KMS-11 (cell line): Measurements from ENCODE around the gene TCF12.

Experiments used
- H2AFZ ChIP-seq: fragments of 200-600 bp; sonication (generic); 2 replicates; pipeline ENCODE4 v1.6.1; 2016; ENCODE audit warnings: antibody characterized with exemption, mixed run types, low read depth
- H3K27ac ChIP-seq: fragments of 200-600 bp; sonication (generic); 2 replicates; pipeline ENCODE4 v1.6.1; 2016; ENCODE audit warnings: mild to moderate bottlenecking, mixed run types
- H3K27me3 ChIP-seq: fragments of 200-600 bp; sonication (generic); 2 replicates; pipeline ENCODE4 v1.6.1; 2017; ENCODE audit warnings: mild to moderate bottlenecking, low read depth, mixed run types, moderate library complexity; ENCODE audit not compliant: insufficient read depth
- H3K36me3 ChIP-seq: fragments of 200-600 bp; sonication (generic); 2 replicates; pipeline ENCODE4 v1.6.1; 2017; ENCODE audit warnings: mild to moderate bottlenecking, mixed run types; ENCODE audit not compliant: insufficient read depth
- H3K4me1 ChIP-seq: fragments of 200-600 bp; sonication (generic); 2 replicates; pipeline ENCODE4 v1.6.1; 2016; ENCODE audit warnings: mild to moderate bottlenecking, low read depth, mixed run types; ENCODE audit not compliant: poor library complexity, severe bottlenecking
- H3K4me2 ChIP-seq: fragments of 200-600 bp; sonication (generic); 2 replicates; pipeline ENCODE4 v1.7.0; 2016; ENCODE audit warnings: mild to moderate bottlenecking, mixed run types
- H3K4me3 ChIP-seq: fragments of 200-600 bp; sonication (generic); IDR thresholded peaks from 2 replicates; pipeline ENCODE4 v1.6.1; 2017; ENCODE audit warnings: low read depth, low read length, mixed read lengths; ENCODE audit not compliant: insufficient read depth
- H3K79me2 ChIP-seq: fragments of 200-600 bp; sonication (generic); 2 replicates; pipeline ENCODE4 v1.6.1; 2016; ENCODE audit warnings: low read depth, mixed run types; ENCODE audit not compliant: insufficient read depth
- H3K9ac ChIP-seq: fragments of 200-600 bp; sonication (generic); 2 replicates; pipeline ENCODE4 v1.6.1; 2016; ENCODE audit warnings: mild to moderate bottlenecking, mixed run types
- H4K20me1 ChIP-seq: fragments of 200-600 bp; sonication (generic); 2 replicates; pipeline ENCODE4 v1.6.1; 2016; ENCODE audit warnings: mild to moderate bottlenecking, mixed run types; ENCODE audit not compliant: insufficient read depth
- CTCF ChIP-seq: fragments of 200-600 bp; sonication (generic); conservative IDR thresholded peaks from 2 replicates; pipeline ENCODE4 v1.6.1; 2017; ENCODE audit warnings: low read depth, mild to moderate bottlenecking, antibody characterized with exemption, low read length, moderate library complexity, mixed read lengths

The TCF12 gene

GRCh38 chr15:57285386-57285785, 366.9 kb downstream of the TCF12 start:
- no peaks in the 10 kb centered on the region for H3K36me3 ChIP-seq
- H3K9ac ChIP-seq = no peak overlapping the region
- H3K4me1 ChIP-seq = no peaks in the 10 kb centered on the region
- H2AFZ ChIP-seq = no peak overlapping the region
- no peak overlapping the region for H3K4me3 ChIP-seq
- no peak overlapping the region for H3K4me2 ChIP-seq
- H3K79me2 ChIP-seq = no peaks in the 10 kb centered on the region
- H3K27ac ChIP-seq = no peak overlapping the region
- no peaks in the 10 kb centered on the region for H4K20me1 ChIP-seq
- no peaks in the 10 kb centered on the region for H3K27me3 ChIP-seq
- no peak for TF ChIP-seq CTCF

GRCh38 chr15:57286446-57287122, 368.1 kb downstream of the TCF12 start:
- TF ChIP-seq CTCF = no peak
- no peak overlapping the region for H3K4me3 ChIP-seq
- H3K36me3 ChIP-seq = no peaks in the 10 kb centered on the region
- no peak overlapping the region for H3K27ac ChIP-seq
- no peaks in the 10 kb centered on the region for H3K27me3 ChIP-seq
- no peak overlapping the region for H3K4me2 ChIP-seq
- H3K79me2 ChIP-seq = no peaks in the 10 kb centered on the region
- no peaks in the 10 kb centered on the region for H3K4me1 ChIP-seq
- H4K20me1 ChIP-seq = no peaks in the 10 kb centered on the region
- H3K9ac ChIP-seq = no peak overlapping the region
- H2AFZ ChIP-seq = no peak overlapping the region

- TF ChIP-seq CTCF = no peak
- Histone ChIP-seq H4K20me1 (no peaks in the 10 kb centered on the region), H3K27me3 (no peaks in the 10 kb centered on the region), H3K79me2 (no peaks in the 10 kb centered on the region), H3K9ac (no peak overlapping the region), H3K36me3 (no peaks in the 10 kb centered on the region), H3K27ac (no peak overlapping the region), H3K4me3 (no peak overlapping the region), H3K4me2 (no peak overlapping the region), H2AFZ (no peak overlapping the region), H3K4me1 (no peaks in the 10 kb centered on the region)
These were observed 368.7 kb downstream of the TCF12 start for GRCh38 chr15:57287123-57287521.

- no peak overlapping the region for H2AFZ ChIP-seq
- H3K4me2 ChIP-seq = no peak overlapping the region
- H4K20me1 ChIP-seq = no peaks in the 10 kb centered on the region
- H3K27me3 ChIP-seq = no peaks in the 10 kb centered on the region
- no peak overlapping the region for H3K9ac ChIP-seq
- no peak overlapping the region for H3K4me3 ChIP-seq
- TF ChIP-seq CTCF = no peak
- no peaks in the 10 kb centered on the region for H3K79me2 ChIP-seq
- H3K4me1 ChIP-seq = no peaks in the 10 kb centered on the region
- H3K36me3 ChIP-seq = no peaks in the 10 kb centered on the region
- H3K27ac ChIP-seq = no peak overlapping the region
These were observed 370.6 kb downstream of the TCF12 start for GRCh38 chr15:57288926-57289580.
